HepG2 (cell line): ENCODE measurements around the gene LDAH. TPM values are rescaled to one million over a fixed set of nuclear protein-coding genes. Genes with fewer than 3 reads are reported as not detected.

ENCODE experiments used
- ATAC-seq: fragments of 200-7000 bp; cut with Tn5 transposase; 3 replicates; pipeline ENCODE4 v1.9.1; 2020; ENCODE audit warnings: mild to moderate bottlenecking, moderate library complexity
- BruUV-seq: library from RNA; stranded (reverse); fragments of 400-500 nt; replicated peaks from 2 replicates; lab custom pipeline; 2021; lab: Mats Ljungman, UMichigan
- CTCF ChIA-PET: fragments of 300-600 bp; formaldehyde crosslinking; extraction: SDS; loops from one replicate; lab custom pipeline; 2021; ENCODE audit warnings: low total read pairs, inconsistent platforms, low intra/inter-chr PET ratio; lab: Yijun Ruan, JAX
- POLR2A ChIA-PET: fragments of 350-600 bp; sonication (Branson Sonifier 250); formaldehyde crosslinking; loops from one replicate; lab custom pipeline; 2020; ENCODE audit warnings: antibody characterized with exemption, inconsistent platforms; lab: Yijun Ruan, JAX
- DNase-seq: peaks from one replicate; pipeline ENCODE4 v3.0.0-alpha.2; 2015; ENCODE audit warnings: low spot score
- FAIRE-seq: peaks from 3 replicates; lab custom pipeline; 2011; peaks lifted over from hg19 to GRCh38; lab: Jason Lieb, UNC
- H2AFZ ChIP-seq: one replicate; pipeline ENCODE4 v1.6.1; 2011; ENCODE audit warnings: low read length, inconsistent platforms
- H3K27ac ChIP-seq: fragments of 300-600 bp; 3 replicates; pipeline ENCODE4 v1.8.0; 2011; ENCODE audit warnings: mixed run types, mild to moderate bottlenecking, mixed read lengths, low read length, inconsistent platforms; ENCODE audit not compliant: insufficient read depth; ENCODE audit errors: extremely low read length
- H3K27me3 ChIP-seq, 2 experiments: fragments of 200-600 bp in 1 of 2; 2 replicates in 1 of 2; 3 replicates in 1 of 2; pipeline versions ENCODE4 v1.6.0 to v1.8.0; 2011; ENCODE audit warnings: low read length in 2 of 2, mild to moderate bottlenecking in 2 of 2, moderate library complexity in 2 of 2, inconsistent platforms in 1 of 2; ENCODE audit not compliant: insufficient read depth in 2 of 2, control insufficient read depth in 1 of 2
- H3K36me3 ChIP-seq, 2 experiments: fragments of 200-600 bp in 1 of 2; replicated peaks in 1 of 2; 2 replicates in 1 of 2; 3 replicates in 1 of 2; pipeline versions ENCODE4 v1.5.1 to v1.8.0; 2011; ENCODE audit warnings: low read length in 2 of 2, inconsistent platforms in 1 of 2; ENCODE audit not compliant: insufficient read depth in 2 of 2, control insufficient read depth in 1 of 2
- H3K4me1 ChIP-seq: 2 replicates; pipeline ENCODE4 v1.5.1; 2012; ENCODE audit warnings: low read length, inconsistent platforms; ENCODE audit not compliant: insufficient read depth
- H3K4me2 ChIP-seq: 2 replicates; pipeline ENCODE4 v1.6.0; 2011; ENCODE audit warnings: low read depth, low read length, inconsistent platforms
- H3K4me3 ChIP-seq, 3 experiments: fragments of 200-600 bp in 1 of 3; sonication (generic), shearing (Covaris generic) in 1 of 3; replicated peaks in 1 of 3; 2 replicates each; pipeline ENCODE4 v1.5.1; 2011 to 2016; ENCODE audit warnings: low read length in 3 of 3, inconsistent platforms in 2 of 3, low read depth in 2 of 3, mild to moderate bottlenecking in 2 of 3, control low read depth in 1 of 3, mixed read lengths in 1 of 3; ENCODE audit not compliant: insufficient read depth in 1 of 3
- H3K79me2 ChIP-seq: one replicate; pipeline ENCODE4 v1.6.1; 2011; ENCODE audit warnings: low read length, inconsistent platforms; ENCODE audit not compliant: insufficient read depth
- H3K9ac ChIP-seq: 2 replicates; pipeline ENCODE4 v1.6.0; 2011; ENCODE audit warnings: mild to moderate bottlenecking, low read depth, low read length, inconsistent platforms; ENCODE audit not compliant: insufficient read depth
- H3K9me3 ChIP-seq: 2 replicates; pipeline ENCODE4 v1.5.1; 2012; ENCODE audit warnings: mild to moderate bottlenecking, low read length
- H4K20me1 ChIP-seq: 2 replicates; pipeline ENCODE4 v1.6.0; 2011; ENCODE audit warnings: inconsistent platforms, mild to moderate bottlenecking, low read length, moderate library complexity; ENCODE audit not compliant: insufficient read depth
- EED ChIP-seq: sonication (generic); formaldehyde crosslinking; IDR thresholded peaks from 2 replicates; pipeline ENCODE4 v1.5.0; 2020; ENCODE audit warnings: mild to moderate bottlenecking, missing genetic modification reagents
- GATAD2A ChIP-seq: IDR thresholded peaks from 2 replicates; pipeline ENCODE4 v1.6.1; 2016
- JUND ChIP-seq: sonication (generic); formaldehyde crosslinking; IDR thresholded peaks from 2 replicates; pipeline ENCODE4 v1.8.0; 2022; ENCODE audit warnings: mild to moderate bottlenecking, missing genetic modification reagents
- MTA3 ChIP-seq: sonication (generic); formaldehyde crosslinking; IDR thresholded peaks from 2 replicates; pipeline ENCODE4 v1.4.0; 2020; ENCODE audit warnings: missing genetic modification reagents
- ZNF501 ChIP-seq: sonication (generic); formaldehyde crosslinking; IDR thresholded peaks from 2 replicates; pipeline ENCODE4 v1.5.1; 2020; ENCODE audit warnings: mild to moderate bottlenecking, moderate library complexity, missing genetic modification reagents
- ZNF605 ChIP-seq: sonication (generic); formaldehyde crosslinking; IDR thresholded peaks from 2 replicates; pipeline ENCODE4 v1.8.0; 2022; ENCODE audit warnings: mild to moderate bottlenecking, missing genetic modification reagents
- ZNF660 ChIP-seq: sonication (generic); formaldehyde crosslinking; IDR thresholded peaks from 2 replicates; pipeline ENCODE4 v1.5.1; 2020; ENCODE audit warnings: mild to moderate bottlenecking, low read depth, missing genetic modification reagents, borderline replicate concordance
- ZSCAN22 ChIP-seq: sonication (generic); formaldehyde crosslinking; IDR thresholded peaks from 2 replicates; pipeline ENCODE4 v1.4.0; 2020; ENCODE audit warnings: mild to moderate bottlenecking, missing genetic modification reagents
- WGBS: methylation state at CpG from one replicate; pipeline ENCODE4 v1.1.6; 2017; ENCODE audit warnings: low lambda C conversion rate; 5-methylcytosine and 5-hydroxymethylcytosine counted together
- in situ Hi-C: cut with HindIII; loops from 2 replicates; pipeline ENCODE4 v1.10.0; 2017; ENCODE audit warnings: low pct_unique_long_range_greater_than_20kb; ENCODE audit not compliant: extremely low pct_ligation_motif_present
- intact Hi-C: fragments of 100-400 bp; cut with micrococcal nuclease; formaldehyde crosslinking; loops from one replicate; pipeline ENCODE4 v1.10.0; 2022; ENCODE audit not compliant: unreplicated experiment
- polyA plus RNA-seq, 8 experiments: library from polyadenylated mRNA; depleted of rRNA in 3 of 8; stranded (reverse) in 7 of 8; unstranded in 1 of 8; fragments of >200 nt; fragmentation: Illumina TruSeq in 4 of 8; extraction: Trizol in 4 of 8; gene quantifications; 2 replicates each; pipeline versions ENCODE4 v1.2.1 to v1.2.3, GENCODE V29; 2011 to 2016; ENCODE audit warnings: low read depth in 4 of 8, missing spikeins in 1 of 8, mixed read lengths in 1 of 8; ENCODE audit not compliant: insufficient read depth in 1 of 8
- total RNA-seq, 5 experiments: library from RNA; depleted of rRNA; stranded (reverse); fragments of >200 nt; fragmentation: Illumina TruSeq; extraction: Trizol; gene quantifications; 2 replicates each; pipeline ENCODE4 v1.2.3, GENCODE V29; 2016; ENCODE audit warnings: low read depth in 1 of 5
- TF ChIP-seq, protein P1 (sequence below): sonication (generic); formaldehyde crosslinking; IDR thresholded peaks from 2 replicates; pipeline ENCODE4 v1.5.1; 2020; ENCODE audit warnings: missing genetic modification reagents, mild to moderate bottlenecking, borderline replicate concordance
- TF ChIP-seq, protein P2 (sequence below): sonication (generic); formaldehyde crosslinking; IDR thresholded peaks from 2 replicates; pipeline ENCODE4 v1.5.0; 2020; ENCODE audit warnings: mild to moderate bottlenecking, missing genetic modification reagents
- TF ChIP-seq, protein P3 (sequence below): sonication (generic); formaldehyde crosslinking; IDR thresholded peaks from 2 replicates; pipeline ENCODE4 v1.4.0; 2020; ENCODE audit warnings: missing genetic modification reagents, mild to moderate bottlenecking, borderline replicate concordance
- TF ChIP-seq, protein P4 (sequence below): sonication (generic); formaldehyde crosslinking; IDR thresholded peaks from 2 replicates; pipeline ENCODE4 v1.9.0; 2022; ENCODE audit warnings: missing genetic modification reagents, mild to moderate bottlenecking, borderline replicate concordance

Gene LDAH
- total and polyA plus RNA-seq, 2 of the 13 experiments (the other 11 are each of a cell fraction or from before 2014, with no cell fraction given), result 28.8 to 46.2 TPM

DNA sequence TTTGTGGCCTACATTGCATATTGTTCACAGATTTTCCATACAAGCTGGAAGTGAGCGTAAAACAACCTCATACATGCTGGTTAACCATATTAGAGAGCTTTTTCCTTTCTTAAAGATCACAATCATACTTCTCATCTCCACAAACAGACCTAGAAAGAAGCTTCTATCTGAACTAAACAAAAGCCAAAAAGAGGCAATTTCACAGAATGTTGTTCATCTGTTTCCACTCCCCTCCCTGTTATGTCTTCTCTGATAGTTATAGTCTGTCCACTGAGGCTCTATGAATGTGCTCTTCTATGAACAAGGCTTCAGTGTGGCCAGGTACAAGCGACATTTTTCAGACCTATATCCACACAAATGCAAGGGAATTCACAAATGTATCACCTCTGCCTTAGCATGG lies 63.4 kb downstream of the LDAH start (continued):
- TF ChIP-seq JUND (CRISPR knock-in tag) (no peak), MTA3 (CRISPR knock-in tag) (no peak)
- TF ChIP-seq, all 625 proteins: peak for 0

DNA sequence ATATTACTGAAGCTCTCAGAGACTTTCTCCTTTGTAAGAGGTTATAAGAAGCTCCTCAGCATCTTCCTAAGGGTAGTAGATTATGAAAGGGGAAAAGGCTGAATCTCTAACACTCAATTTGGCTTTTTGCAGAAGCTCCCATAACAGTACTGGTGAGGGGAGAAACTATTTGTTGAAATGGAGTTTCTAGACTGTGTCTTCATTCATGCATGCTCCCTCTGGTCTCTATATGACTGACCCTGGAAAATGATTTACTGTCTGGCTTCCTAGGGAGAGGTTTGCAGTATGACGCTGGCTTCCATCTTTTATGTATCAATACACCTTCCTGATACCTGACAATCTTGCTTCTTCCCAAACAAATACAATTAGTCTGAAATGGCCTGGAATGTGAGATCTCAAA lies 63.9 kb downstream of the LDAH start:
- FAIRE-seq (no peak), ATAC-seq (no peak), DNase-seq (no peak)
- intact Hi-C loops (loop anchor here (5.0 kb wide), 1 partner anchor 82 kb away; no protein-coding TSS in a partner anchor), in situ Hi-C loops (no loop called here)
- Histone ChIP-seq H3K4me3 (no peak overlapping the region), H4K20me1 (no peaks in the 10 kb centered on the region), H2AFZ (no peak overlapping the region), H3K79me2 (no peaks in the 10 kb centered on the region), H3K36me3 (peaks cover 5 to 12% of the 10 kb centered on the region in 2 experiments), H3K9ac (no peak overlapping the region), H3K4me1 (peaks cover 11% of the 10 kb centered on the region), H3K4me2 (no peak overlapping the region), H3K27ac (no peak overlapping the region), H3K9me3 (peaks cover 6% of the 10 kb centered on the region; the same call in 1 of the 2 replicates), H3K27me3 (no peaks in the 10 kb centered on the region)
- CTCF ChIA-PET, result no interaction called here
- WGBS, result 100% methylated on average over 1 of the region's 1 CpG
- POLR2A ChIA-PET, result interaction anchor here (1.4 kb wide), 1 partner anchor 92 kb away, joined by 3 read pairs; the partner anchor contains the start of gene GDF7
- no TSS peak for BruUV-seq
- TF ChIP-seq, protein P1, sequence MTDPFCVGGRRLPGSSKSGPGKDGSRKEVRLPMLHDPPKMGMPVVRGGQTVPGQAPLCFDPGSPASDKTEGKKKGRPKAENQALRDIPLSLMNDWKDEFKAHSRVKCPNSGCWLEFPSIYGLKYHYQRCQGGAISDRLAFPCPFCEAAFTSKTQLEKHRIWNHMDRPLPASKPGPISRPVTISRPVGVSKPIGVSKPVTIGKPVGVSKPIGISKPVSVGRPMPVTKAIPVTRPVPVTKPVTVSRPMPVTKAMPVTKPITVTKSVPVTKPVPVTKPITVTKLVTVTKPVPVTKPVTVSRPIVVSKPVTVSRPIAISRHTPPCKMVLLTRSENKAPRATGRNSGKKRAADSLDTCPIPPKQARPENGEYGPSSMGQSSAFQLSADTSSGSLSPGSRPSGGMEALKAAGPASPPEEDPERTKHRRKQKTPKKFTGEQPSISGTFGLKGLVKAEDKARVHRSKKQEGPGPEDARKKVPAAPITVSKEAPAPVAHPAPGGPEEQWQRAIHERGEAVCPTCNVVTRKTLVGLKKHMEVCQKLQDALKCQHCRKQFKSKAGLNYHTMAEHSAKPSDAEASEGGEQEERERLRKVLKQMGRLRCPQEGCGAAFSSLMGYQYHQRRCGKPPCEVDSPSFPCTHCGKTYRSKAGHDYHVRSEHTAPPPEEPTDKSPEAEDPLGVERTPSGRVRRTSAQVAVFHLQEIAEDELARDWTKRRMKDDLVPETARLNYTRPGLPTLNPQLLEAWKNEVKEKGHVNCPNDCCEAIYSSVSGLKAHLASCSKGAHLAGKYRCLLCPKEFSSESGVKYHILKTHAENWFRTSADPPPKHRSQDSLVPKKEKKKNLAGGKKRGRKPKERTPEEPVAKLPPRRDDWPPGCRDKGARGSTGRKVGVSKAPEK (CRISPR knock-in tag), result no peak
- TF ChIP-seq, protein P2, sequence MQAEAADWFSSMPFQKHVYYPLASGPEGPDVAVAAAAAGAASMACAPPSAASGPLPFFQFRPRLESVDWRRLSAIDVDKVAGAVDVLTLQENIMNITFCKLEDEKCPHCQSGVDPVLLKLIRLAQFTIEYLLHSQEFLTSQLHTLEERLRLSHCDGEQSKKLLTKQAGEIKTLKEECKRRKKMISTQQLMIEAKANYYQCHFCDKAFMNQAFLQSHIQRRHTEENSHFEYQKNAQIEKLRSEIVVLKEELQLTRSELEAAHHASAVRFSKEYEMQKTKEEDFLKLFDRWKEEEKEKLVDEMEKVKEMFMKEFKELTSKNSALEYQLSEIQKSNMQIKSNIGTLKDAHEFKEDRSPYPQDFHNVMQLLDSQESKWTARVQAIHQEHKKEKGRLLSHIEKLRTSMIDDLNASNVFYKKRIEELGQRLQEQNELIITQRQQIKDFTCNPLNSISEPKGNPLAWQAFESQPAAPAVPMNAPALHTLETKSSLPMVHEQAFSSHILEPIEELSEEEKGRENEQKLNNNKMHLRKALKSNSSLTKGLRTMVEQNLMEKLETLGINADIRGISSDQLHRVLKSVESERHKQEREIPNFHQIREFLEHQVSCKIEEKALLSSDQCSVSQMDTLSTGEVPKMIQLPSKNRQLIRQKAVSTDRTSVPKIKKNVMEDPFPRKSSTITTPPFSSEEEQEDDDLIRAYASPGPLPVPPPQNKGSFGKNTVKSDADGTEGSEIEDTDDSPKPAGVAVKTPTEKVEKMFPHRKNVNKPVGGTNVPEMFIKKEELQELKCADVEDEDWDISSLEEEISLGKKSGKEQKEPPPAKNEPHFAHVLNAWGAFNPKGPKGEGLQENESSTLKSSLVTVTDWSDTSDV (CRISPR knock-in tag), result no peak
- no peak for TF ChIP-seq GATAD2A (CRISPR knock-in tag)
- TF ChIP-seq, protein P3, sequence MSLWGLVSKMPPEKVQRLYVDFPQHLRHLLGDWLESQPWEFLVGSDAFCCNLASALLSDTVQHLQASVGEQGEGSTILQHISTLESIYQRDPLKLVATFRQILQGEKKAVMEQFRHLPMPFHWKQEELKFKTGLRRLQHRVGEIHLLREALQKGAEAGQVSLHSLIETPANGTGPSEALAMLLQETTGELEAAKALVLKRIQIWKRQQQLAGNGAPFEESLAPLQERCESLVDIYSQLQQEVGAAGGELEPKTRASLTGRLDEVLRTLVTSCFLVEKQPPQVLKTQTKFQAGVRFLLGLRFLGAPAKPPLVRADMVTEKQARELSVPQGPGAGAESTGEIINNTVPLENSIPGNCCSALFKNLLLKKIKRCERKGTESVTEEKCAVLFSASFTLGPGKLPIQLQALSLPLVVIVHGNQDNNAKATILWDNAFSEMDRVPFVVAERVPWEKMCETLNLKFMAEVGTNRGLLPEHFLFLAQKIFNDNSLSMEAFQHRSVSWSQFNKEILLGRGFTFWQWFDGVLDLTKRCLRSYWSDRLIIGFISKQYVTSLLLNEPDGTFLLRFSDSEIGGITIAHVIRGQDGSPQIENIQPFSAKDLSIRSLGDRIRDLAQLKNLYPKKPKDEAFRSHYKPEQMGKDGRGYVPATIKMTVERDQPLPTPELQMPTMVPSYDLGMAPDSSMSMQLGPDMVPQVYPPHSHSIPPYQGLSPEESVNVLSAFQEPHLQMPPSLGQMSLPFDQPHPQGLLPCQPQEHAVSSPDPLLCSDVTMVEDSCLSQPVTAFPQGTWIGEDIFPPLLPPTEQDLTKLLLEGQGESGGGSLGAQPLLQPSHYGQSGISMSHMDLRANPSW (CRISPR knock-in tag), result no peak
- TF ChIP-seq ZSCAN22 (CRISPR knock-in tag), result no peak
- TF ChIP-seq ZNF501, result no peak
- TF ChIP-seq, protein P4, sequence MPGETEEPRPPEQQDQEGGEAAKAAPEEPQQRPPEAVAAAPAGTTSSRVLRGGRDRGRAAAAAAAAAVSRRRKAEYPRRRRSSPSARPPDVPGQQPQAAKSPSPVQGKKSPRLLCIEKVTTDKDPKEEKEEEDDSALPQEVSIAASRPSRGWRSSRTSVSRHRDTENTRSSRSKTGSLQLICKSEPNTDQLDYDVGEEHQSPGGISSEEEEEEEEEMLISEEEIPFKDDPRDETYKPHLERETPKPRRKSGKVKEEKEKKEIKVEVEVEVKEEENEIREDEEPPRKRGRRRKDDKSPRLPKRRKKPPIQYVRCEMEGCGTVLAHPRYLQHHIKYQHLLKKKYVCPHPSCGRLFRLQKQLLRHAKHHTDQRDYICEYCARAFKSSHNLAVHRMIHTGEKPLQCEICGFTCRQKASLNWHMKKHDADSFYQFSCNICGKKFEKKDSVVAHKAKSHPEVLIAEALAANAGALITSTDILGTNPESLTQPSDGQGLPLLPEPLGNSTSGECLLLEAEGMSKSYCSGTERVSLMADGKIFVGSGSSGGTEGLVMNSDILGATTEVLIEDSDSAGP (CRISPR knock-in tag), result no peak
- no peak for TF ChIP-seq ZNF605 (CRISPR knock-in tag)
- TF ChIP-seq EED, result no peak
- no peak for TF ChIP-seq ZNF660 (CRISPR knock-in tag)
